K562 (cell line): ENCODE results near the gene HJV. TPM values are rescaled to one million over a fixed set of nuclear protein-coding genes. Genes with fewer than 3 reads are reported as not detected.

ENCODE experiments used
- ATF6 ChIP-seq: sonication (generic); formaldehyde crosslinking; IDR thresholded peaks from 2 replicates; pipeline ENCODE4 v1.4.0; 2020; ENCODE audit warnings: mild to moderate bottlenecking, missing genetic modification reagents
- BRD4 ChIP-seq: fragments of 200-600 bp; sonication (generic); IDR thresholded peaks from 2 replicates; pipeline ENCODE4 v1.6.1; 2017; ENCODE audit warnings: inconsistent platforms
- BRD9 ChIP-seq: fragments of 450-650 bp; IDR thresholded peaks from 2 replicates; pipeline ENCODE4 v1.6.1; 2018; ENCODE audit warnings: low read depth; ENCODE audit not compliant: partially characterized antibody
- CHAMP1 ChIP-seq: fragments of 450-650 bp; IDR thresholded peaks from 2 replicates; pipeline ENCODE4 v1.6.1; 2016; ENCODE audit warnings: mild to moderate bottlenecking
- CHD1 ChIP-seq: fragments of 200-600 bp; sonication (generic); IDR thresholded peaks from one replicate; pipeline ENCODE4 v1.6.1; 2012; ENCODE audit warnings: mild to moderate bottlenecking, moderate library complexity, low read length, inconsistent platforms
- HNRNPH1 ChIP-seq: fragments of 200-400 bp; formaldehyde crosslinking; optimal IDR thresholded peaks from 2 replicates; pipeline ENCODE3; 2017; ENCODE audit warnings: low read depth, mild to moderate bottlenecking, low read length, moderate library complexity
- ILF3 ChIP-seq: fragments of 450-650 bp; IDR thresholded peaks from 2 replicates; pipeline ENCODE4 v1.6.1; 2018; ENCODE audit warnings: antibody characterized with exemption, mild to moderate bottlenecking, moderate library complexity, borderline replicate concordance
- MAFK ChIP-seq: IDR thresholded peaks from 2 replicates; pipeline ENCODE4 v1.6.1; 2011; ENCODE audit warnings: low read length, improper control_type of control experiment
- MBD2 ChIP-seq: sonication (generic); IDR thresholded peaks from 2 replicates; pipeline ENCODE4 v1.6.1; 2016; ENCODE audit warnings: low read depth, borderline replicate concordance
- MED1 ChIP-seq: sonication (generic); formaldehyde crosslinking; IDR thresholded peaks from 2 replicates; pipeline ENCODE4 v1.8.1; 2023; ENCODE audit warnings: missing genetic modification reagents, borderline replicate concordance
- PHB ChIP-seq: fragments of 250-450 bp; sonication (Bioruptor Pico); IDR thresholded peaks from 2 replicates; pipeline ENCODE4 v1.5.0; 2021
- SPI1 ChIP-seq: IDR thresholded peaks from 2 replicates; pipeline ENCODE4 v1.6.1; 2011; ENCODE audit warnings: low read depth, low read length, control low read depth, borderline replicate concordance
- TEAD1 ChIP-seq, 2 experiments: fragments of 450-650 bp in 1 of 2; sonication (generic) in 1 of 2; formaldehyde crosslinking; IDR thresholded peaks; 2 replicates each; pipeline versions ENCODE4 v1.4.0 to v1.8.0; 2020 to 2022; ENCODE audit warnings: mild to moderate bottlenecking in 2 of 2, missing genetic modification reagents in 1 of 2
- TRIM24 ChIP-seq, 2 experiments: fragments of 450-650 bp; IDR thresholded peaks; 2 replicates each; pipeline ENCODE4 v1.6.1; 2016
- WHSC1 ChIP-seq: IDR thresholded peaks from one replicate; pipeline ENCODE4 v1.6.1; 2012; ENCODE audit warnings: low read length, control low read depth, inconsistent platforms
- ZNF140 ChIP-seq: fragments of 250-450 bp; sonication (Bioruptor Pico); IDR thresholded peaks from 2 replicates; pipeline ENCODE4 v1.8.0; 2021; ENCODE audit warnings: moderate library complexity, mild to moderate bottlenecking, inconsistent platforms
- ZNF217 ChIP-seq: sonication (generic); formaldehyde crosslinking; IDR thresholded peaks from 2 replicates; pipeline ENCODE4 v1.8.0; 2022; ENCODE audit warnings: mild to moderate bottlenecking, missing genetic modification reagents
- ZNF384 ChIP-seq: IDR thresholded peaks from 2 replicates; pipeline ENCODE4 v1.6.1; 2012; ENCODE audit warnings: low read depth, low read length, improper control_type of control experiment
- ZNF639 ChIP-seq, 2 experiments: fragments of 200-800 bp in 1 of 2; sonication (Bioruptor generic) in 1 of 2; sonication (generic) in 1 of 2; formaldehyde crosslinking in 1 of 2; IDR thresholded peaks in 1 of 2; conservative IDR thresholded peaks in 1 of 2; 2 replicates each; pipeline versions ENCODE4 v1.5.0 to v1.6.1; 2016 to 2020; ENCODE audit warnings: missing compliant biosample characterization in 1 of 2, missing genetic modification characterization in 1 of 2, missing genetic modification reagents in 1 of 2
- polyA plus RNA-seq, 8 experiments: library from polyadenylated mRNA; depleted of rRNA in 4 of 8; stranded (reverse) in 5 of 8; unstranded in 3 of 8; fragments of >200 nt; fragmentation: Nextera tagmentation in 2 of 8; fragmentation: Illumina TruSeq in 1 of 8; extraction: Ambion mirVana in 2 of 8; extraction: Trizol in 1 of 8; gene quantifications; 2 replicates each; pipeline versions ENCODE4 v1.2.1 to v1.2.3, GENCODE V29; 2011 to 2014; ENCODE audit warnings: inconsistent platforms in 1 of 8, missing spikeins in 1 of 8
- total RNA-seq, 7 experiments: library from RNA; depleted of rRNA in 6 of 7; stranded (reverse); fragments of >200 nt in 6 of 7; fragmentation: Illumina TruSeq in 2 of 7; extraction: Trizol in 2 of 7; gene quantifications; 2 replicates each; pipeline versions ENCODE4 v1.2.1 to v1.2.3, GENCODE V29; 2011 to 2021; ENCODE audit warnings: low replicate concordance in 1 of 7
- TF ChIP-seq, protein P1 (sequence below): sonication (generic); formaldehyde crosslinking; IDR thresholded peaks from 2 replicates; pipeline ENCODE4 v1.8.1; 2023; ENCODE audit warnings: mild to moderate bottlenecking, missing genetic modification reagents

Gene HJV
- total and polyA plus RNA-seq, 9 of the 15 experiments (the other 6 are each of a cell fraction or from before 2014, with no cell fraction given): 1.0 to 6.6 (median 2.4) TPM

DNA sequence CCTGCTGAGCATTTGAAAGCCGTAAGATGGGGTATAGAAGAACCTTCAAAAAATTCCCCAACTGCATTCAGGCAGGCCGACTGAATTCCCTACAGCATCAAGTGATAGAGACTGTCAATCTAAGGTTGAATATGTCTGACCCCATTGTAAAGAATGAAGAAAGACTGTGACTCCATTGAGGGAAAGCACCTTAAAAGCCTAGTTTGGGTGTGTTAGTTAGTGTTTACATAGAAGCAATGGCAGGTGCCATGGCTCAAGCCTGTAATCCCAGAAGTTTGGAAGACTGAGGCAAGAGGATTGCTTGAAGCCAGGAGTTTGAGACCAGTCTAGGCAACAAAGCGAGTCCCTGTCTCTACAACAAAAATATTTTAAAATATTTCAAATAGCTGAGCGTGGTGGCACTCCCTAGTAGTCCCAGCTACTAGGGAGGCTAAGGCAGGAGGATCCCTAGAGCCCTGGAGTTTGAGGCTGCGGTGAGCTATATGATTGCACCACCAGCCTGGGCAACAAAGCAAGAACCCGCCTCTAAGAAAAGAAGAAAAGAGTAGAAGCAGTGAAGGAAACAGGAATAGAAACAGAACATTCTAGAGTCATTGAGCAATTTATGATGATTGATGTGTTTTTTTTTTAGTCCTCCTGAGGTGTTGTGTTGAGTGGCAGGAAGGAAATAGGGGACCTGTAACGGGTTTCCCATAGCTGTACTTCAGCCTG lies 41.6 kb downstream of the HJV start (continued):
- TF ChIP-seq ZNF384 (peak; percentile 46; the same call in 1 of the 2 replicates), CHD1 (no peak), ZNF217 (CRISPR knock-in tag) (no peak), CHAMP1 (no peak), TRIM24 (IDR thresholded peaks at IDR 0.05) (peak in 1 of 2 experiments; percentile 4; a peak in 1 of 4 replicates), SPI1 (no peak), BRD9 (peak; percentile 83), ZNF140 (0 out of 2 replicates have a peak, but pooled peaks have one; percentile 17), MED1 (CRISPR knock-in tag) (no peak), MBD2 (no peak), ILF3 (no peak), BRD4 (peak; percentile 32), ZNF639 (CRISPR knock-in tag; conservative IDR thresholded peaks at IDR 0.05 in 1 of 2, IDR thresholded peaks at IDR 0.05 in 1 of 2) (0 out of 4 replicates have a peak, but pooled peaks of 1 of the 2 experiments have one; percentile 1), WHSC1 (no peak), HNRNPH1 (no peak), MAFK (0 out of 2 replicates have a peak, but pooled peaks have one; percentile 1), ATF6 (no peak), PHB (CRISPR knock-in tag) (peak; percentile 67; the same call in 1 of the 2 replicates), TEAD1 (CRISPR knock-in tag; IDR thresholded peaks at IDR 0.05) (no peak)
- TF ChIP-seq, protein P1, sequence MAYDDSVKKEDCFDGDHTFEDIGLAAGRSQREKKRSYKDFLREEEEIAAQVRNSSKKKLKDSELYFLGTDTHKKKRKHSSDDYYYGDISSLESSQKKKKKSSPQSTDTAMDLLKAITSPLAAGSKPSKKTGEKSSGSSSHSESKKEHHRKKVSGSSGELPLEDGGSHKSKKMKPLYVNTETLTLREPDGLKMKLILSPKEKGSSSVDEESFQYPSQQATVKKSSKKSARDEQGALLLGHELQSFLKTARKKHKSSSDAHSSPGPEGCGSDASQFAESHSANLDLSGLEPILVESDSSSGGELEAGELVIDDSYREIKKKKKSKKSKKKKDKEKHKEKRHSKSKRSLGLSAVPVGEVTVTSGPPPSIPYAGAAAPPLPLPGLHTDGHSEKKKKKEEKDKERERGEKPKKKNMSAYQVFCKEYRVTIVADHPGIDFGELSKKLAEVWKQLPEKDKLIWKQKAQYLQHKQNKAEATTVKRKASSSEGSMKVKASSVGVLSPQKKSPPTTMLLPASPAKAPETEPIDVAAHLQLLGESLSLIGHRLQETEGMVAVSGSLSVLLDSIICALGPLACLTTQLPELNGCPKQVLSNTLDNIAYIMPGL (CRISPR knock-in tag): no peak
